ENCODE data around the gene ANKRD28. TPM values are rescaled to one million over a fixed set of nuclear protein-coding genes. Genes with fewer than 3 reads are reported as not detected.

The ANKRD28 gene
- total and polyA plus RNA-seq, 9 of the 15 experiments (the other 6 are each of a cell fraction or from before 2014, with no cell fraction given) = 11.7 to 66.0 (median 36.7) TPM

GRCh38 chr3:15755181-15755580 lies 42.6 kb downstream of the ANKRD28 start:
- TF ChIP-seq ZBTB17 (CRISPR knock-in tag; IDR thresholded peaks at IDR 0.05) (no peak), CHCHD3 (CRISPR knock-in tag; IDR thresholded peaks at IDR 0.05) (no peak), KLF10 (CRISPR knock-in tag; IDR thresholded peaks at IDR 0.05) (no peak), DPF2 (IDR thresholded peaks at IDR 0.05) (no peak), ESRRA (IDR thresholded peaks at IDR 0.05; ENCODE audit: borderline replicate concordance, low read depth) (no peak), RREB1 (CRISPR knock-in tag; IDR thresholded peaks at IDR 0.05) (no peak), ZBED1 (IDR thresholded peaks at IDR 0.05) (no peak), ZNF253 (CRISPR knock-in tag; conservative IDR thresholded peaks at IDR 0.05) (no peak)
- TF ChIP-seq, protein P1, sequence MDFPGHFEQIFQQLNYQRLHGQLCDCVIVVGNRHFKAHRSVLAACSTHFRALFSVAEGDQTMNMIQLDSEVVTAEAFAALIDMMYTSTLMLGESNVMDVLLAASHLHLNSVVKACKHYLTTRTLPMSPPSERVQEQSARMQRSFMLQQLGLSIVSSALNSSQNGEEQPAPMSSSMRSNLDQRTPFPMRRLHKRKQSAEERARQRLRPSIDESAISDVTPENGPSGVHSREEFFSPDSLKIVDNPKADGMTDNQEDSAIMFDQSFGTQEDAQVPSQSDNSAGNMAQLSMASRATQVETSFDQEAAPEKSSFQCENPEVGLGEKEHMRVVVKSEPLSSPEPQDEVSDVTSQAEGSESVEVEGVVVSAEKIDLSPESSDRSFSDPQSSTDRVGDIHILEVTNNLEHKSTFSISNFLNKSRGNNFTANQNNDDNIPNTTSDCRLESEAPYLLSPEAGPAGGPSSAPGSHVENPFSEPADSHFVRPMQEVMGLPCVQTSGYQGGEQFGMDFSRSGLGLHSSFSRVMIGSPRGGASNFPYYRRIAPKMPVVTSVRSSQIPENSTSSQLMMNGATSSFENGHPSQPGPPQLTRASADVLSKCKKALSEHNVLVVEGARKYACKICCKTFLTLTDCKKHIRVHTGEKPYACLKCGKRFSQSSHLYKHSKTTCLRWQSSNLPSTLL (IDR thresholded peaks at IDR 0.05) = no peak
- TF ChIP-seq, protein P2, sequence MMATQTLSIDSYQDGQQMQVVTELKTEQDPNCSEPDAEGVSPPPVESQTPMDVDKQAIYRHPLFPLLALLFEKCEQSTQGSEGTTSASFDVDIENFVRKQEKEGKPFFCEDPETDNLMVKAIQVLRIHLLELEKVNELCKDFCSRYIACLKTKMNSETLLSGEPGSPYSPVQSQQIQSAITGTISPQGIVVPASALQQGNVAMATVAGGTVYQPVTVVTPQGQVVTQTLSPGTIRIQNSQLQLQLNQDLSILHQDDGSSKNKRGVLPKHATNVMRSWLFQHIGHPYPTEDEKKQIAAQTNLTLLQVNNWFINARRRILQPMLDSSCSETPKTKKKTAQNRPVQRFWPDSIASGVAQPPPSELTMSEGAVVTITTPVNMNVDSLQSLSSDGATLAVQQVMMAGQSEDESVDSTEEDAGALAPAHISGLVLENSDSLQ (IDR thresholded peaks at IDR 0.05) = no peak
- BruUV-seq (replicated peaks) = no TSS peak
- POLR2A ChIA-PET = no interaction called here
- in situ Hi-C loops (cut with MboI) (no loop called here), intact Hi-C loops (cut with micrococcal nuclease) (no loop called here)
- Histone ChIP-seq H3K4me3 (no peak overlapping the region), H3K9me3 (replicated peaks; ENCODE audit: control insufficient read depth, insufficient read depth, low read depth, low read length) (no peaks in the 10 kb centered on the region), H3K9ac (ENCODE audit: insufficient read depth in 1 of 2, low read depth in 2 of 2, low read length in 2 of 2) (no peak overlapping the region), H3K27me3 (ENCODE audit: control insufficient read depth in 2 of 2, insufficient read depth in 2 of 2, low read length in 2 of 2) (no peaks in the 10 kb centered on the region), H3K79me2 (ENCODE audit: control insufficient read depth, insufficient read depth, low read length) (no peaks in the 10 kb centered on the region), H3K27ac (ENCODE audit: extremely low read depth, low read depth, low read length) (no peak overlapping the region), H3K36me3 (ENCODE audit: control insufficient read depth, insufficient read depth, low read length) (peaks cover 20% of the 10 kb centered on the region), H3K9me1 (ENCODE audit: control insufficient read depth, insufficient read depth, low read length) (no peaks in the 10 kb centered on the region), H4K20me1 (replicated peaks; ENCODE audit: control insufficient read depth, insufficient read depth, low read length) (no peaks in the 10 kb centered on the region), H3K4me1 (replicated peaks in 1 of 2; ENCODE audit: control insufficient read depth in 2 of 2, insufficient read depth in 2 of 2, low read length in 2 of 2) (no peaks in the 10 kb centered on the region), H3K4me2 (ENCODE audit: insufficient read depth, low read length) (no peak overlapping the region), H2AFZ (ENCODE audit: low read depth, low read length) (no peak overlapping the region)
- WGBS (ENCODE audit: insufficient coverage, low coverage, missing lambda C conversion rate) = 67% methylated on average over 1 of the region's 1 CpG
- CTCF ChIA-PET (ENCODE audit: low intra/inter-chr PET ratio) = no interaction called here
- no peak for ATAC-seq
- FAIRE-seq = no peak
- no peak for DNase-seq (ENCODE audit: extremely low read depth in 1 of 4, low spot score in 3 of 4)

All from K562 (cell line).